Spleen (tissue), 7 donors: ENCODE results near the gene TBKBP1.

Experiments
- POLR2AphosphoS5 ChIP-seq, 3 donors: sonication (generic); formaldehyde crosslinking; IDR thresholded peaks; one replicate each; pipeline ENCODE4 v1.5.1; 2017; ENCODE audit warnings: antibody characterized with exemption in 3 of 3
- TF ChIP-seq, protein P1 (sequence below), 11 experiments: fragments of 200-600 bp in 7 of 11; fragments of 450-650 bp in 4 of 11; sonication (generic) in 4 of 11; IDR thresholded peaks in 8 of 11; conservative IDR thresholded peaks in 3 of 11; 1 replicate in 7 of 11; 2 replicates in 4 of 11; pipeline versions ENCODE4 v1.4.0 to v1.8.0; 2016 to 2021; ENCODE audit warnings: antibody characterized with exemption in 11 of 11, inconsistent platforms in 4 of 11, mild to moderate bottlenecking in 1 of 11
- donor health status: DM: no; HTN: no; CAD: no; lungs with moderate emphysema.
- donor health status: DM: no; HTN: no; CAD: no.
- donor health status: DM: no; HTN: no; CAD: no.

DNA sequence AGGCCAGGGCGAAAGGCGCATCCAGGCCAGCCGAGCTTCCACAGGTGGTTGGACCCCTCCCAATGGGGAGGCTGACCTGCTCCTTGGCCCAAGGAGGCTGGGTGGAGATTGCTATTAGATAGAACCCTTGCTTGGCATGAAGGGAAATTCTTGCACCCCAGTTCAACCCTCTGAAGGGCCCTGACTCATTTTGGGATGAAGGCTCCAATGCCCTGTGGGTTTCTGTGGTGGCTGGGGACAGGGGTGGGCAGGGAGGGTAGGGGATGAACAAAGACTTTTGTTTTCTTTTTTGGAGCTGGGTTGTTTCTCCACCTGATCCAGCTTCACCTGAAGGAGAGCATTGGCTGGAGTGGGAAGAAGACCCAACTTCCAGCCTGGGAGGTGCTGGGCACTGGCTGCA is 22.4 kb downstream of the TBKBP1 start:
- no peak for TF ChIP-seq POLR2AphosphoS5 (IDR thresholded peaks at IDR 0.05)
- TF ChIP-seq, protein P1, sequence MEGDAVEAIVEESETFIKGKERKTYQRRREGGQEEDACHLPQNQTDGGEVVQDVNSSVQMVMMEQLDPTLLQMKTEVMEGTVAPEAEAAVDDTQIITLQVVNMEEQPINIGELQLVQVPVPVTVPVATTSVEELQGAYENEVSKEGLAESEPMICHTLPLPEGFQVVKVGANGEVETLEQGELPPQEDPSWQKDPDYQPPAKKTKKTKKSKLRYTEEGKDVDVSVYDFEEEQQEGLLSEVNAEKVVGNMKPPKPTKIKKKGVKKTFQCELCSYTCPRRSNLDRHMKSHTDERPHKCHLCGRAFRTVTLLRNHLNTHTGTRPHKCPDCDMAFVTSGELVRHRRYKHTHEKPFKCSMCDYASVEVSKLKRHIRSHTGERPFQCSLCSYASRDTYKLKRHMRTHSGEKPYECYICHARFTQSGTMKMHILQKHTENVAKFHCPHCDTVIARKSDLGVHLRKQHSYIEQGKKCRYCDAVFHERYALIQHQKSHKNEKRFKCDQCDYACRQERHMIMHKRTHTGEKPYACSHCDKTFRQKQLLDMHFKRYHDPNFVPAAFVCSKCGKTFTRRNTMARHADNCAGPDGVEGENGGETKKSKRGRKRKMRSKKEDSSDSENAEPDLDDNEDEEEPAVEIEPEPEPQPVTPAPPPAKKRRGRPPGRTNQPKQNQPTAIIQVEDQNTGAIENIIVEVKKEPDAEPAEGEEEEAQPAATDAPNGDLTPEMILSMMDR (IDR thresholded peaks at IDR 0.05 in 8 of 11, conservative IDR thresholded peaks at IDR 0.05 in 3 of 11): no peak
